ENCODE measurements around the gene DCP1B. TPM values are rescaled to one million over a fixed set of nuclear protein-coding genes. Genes with fewer than 3 reads are reported as not detected.

Gene DCP1B
- total RNA-seq, 1 donor from 2014 or later = 14.4 TPM

DNA sequence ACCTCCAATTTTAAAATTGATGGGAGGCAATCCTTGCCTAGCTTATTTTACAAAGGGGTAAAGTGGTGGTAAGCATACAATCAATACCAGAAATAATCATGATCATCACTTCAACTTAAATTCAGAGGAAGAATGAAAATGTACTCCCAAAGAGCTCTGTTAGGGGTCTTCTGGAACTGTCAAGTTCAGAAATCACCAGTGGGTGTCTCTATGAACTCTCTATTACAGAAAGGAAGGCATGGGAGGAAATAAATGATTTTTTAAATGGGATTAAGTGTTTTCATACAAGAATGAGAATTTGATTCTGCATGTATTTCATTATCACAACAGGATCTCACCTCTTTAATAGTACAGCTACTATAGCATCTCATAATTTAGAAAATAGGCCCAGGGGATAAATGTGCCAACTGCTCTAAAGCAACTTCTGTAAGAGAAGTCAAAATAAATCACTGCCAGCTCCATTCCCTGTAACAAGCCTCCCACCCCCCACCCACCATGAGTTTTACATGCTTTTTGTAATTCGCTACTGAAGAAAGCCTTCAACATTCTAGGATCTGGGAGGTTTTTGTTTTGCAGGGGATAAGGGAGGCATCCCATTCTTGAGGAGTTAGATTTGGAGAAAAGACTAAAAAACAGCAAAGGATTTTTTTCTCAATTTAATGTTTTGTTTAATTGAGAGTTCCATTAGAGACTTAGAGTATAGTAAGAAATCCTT is 9.7 kb downstream of the DCP1B start:
- TF ChIP-seq, protein P1, sequence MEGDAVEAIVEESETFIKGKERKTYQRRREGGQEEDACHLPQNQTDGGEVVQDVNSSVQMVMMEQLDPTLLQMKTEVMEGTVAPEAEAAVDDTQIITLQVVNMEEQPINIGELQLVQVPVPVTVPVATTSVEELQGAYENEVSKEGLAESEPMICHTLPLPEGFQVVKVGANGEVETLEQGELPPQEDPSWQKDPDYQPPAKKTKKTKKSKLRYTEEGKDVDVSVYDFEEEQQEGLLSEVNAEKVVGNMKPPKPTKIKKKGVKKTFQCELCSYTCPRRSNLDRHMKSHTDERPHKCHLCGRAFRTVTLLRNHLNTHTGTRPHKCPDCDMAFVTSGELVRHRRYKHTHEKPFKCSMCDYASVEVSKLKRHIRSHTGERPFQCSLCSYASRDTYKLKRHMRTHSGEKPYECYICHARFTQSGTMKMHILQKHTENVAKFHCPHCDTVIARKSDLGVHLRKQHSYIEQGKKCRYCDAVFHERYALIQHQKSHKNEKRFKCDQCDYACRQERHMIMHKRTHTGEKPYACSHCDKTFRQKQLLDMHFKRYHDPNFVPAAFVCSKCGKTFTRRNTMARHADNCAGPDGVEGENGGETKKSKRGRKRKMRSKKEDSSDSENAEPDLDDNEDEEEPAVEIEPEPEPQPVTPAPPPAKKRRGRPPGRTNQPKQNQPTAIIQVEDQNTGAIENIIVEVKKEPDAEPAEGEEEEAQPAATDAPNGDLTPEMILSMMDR (IDR thresholded peaks at IDR 0.05) = no peak
- H3K27ac Mint-ChIP-seq (ENCODE audit: unreplicated experiment) = no peak overlapping the region
- H3K9me3 Mint-ChIP-seq (ENCODE audit: unreplicated experiment) = no peaks in the 10 kb centered on the region
- no peak for DNase-seq (ENCODE audit: extremely low spot score, unreplicated experiment)
- no peaks in the 10 kb centered on the region for H3K27me3 Mint-ChIP-seq (ENCODE audit: unreplicated experiment)
- H3K4me3 Mint-ChIP-seq (ENCODE audit: unreplicated experiment) = no peak overlapping the region
- H3K36me3 Mint-ChIP-seq (ENCODE audit: unreplicated experiment) = peaks cover 38% of the 10 kb centered on the region
- peaks cover 11% of the 10 kb centered on the region for H3K4me1 Mint-ChIP-seq (ENCODE audit: unreplicated experiment)

DNA sequence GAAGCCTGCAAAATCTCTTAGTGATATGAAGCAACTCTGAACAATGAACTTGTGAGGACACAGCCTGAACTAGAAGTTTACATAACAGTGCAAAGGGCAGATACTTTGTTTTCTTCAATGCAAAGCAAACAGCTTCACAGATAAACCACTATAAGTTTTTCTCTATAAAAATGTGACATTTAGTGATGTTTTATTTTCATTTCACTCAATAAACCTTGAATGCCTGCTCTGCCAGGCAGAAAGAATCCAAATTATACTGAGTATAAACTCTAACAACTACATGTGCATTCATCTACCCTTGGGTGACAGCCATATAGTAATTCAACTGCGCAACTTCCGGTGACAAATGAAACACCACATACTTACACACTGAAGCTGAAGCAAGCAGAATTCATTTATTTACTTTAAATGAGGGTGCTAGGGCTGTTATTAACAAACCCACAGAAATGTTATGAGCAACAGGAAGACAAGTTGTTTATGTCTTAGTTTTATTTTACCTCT is 10.3 kb downstream of the DCP1B start:
- Mint-ChIP-seq H3K27me3 (ENCODE audit: unreplicated experiment) (no peaks in the 10 kb centered on the region), H3K27ac (ENCODE audit: unreplicated experiment) (no peak overlapping the region), H3K4me3 (ENCODE audit: unreplicated experiment) (no peak overlapping the region), H3K36me3 (ENCODE audit: unreplicated experiment) (peaks cover 41% of the 10 kb centered on the region), H3K9me3 (ENCODE audit: unreplicated experiment) (no peaks in the 10 kb centered on the region), H3K4me1 (ENCODE audit: unreplicated experiment) (peaks cover 11% of the 10 kb centered on the region)
- TF ChIP-seq, protein P1 (IDR thresholded peaks at IDR 0.05) = no peak
- DNase-seq (ENCODE audit: extremely low spot score, unreplicated experiment) = no peak

DNA sequence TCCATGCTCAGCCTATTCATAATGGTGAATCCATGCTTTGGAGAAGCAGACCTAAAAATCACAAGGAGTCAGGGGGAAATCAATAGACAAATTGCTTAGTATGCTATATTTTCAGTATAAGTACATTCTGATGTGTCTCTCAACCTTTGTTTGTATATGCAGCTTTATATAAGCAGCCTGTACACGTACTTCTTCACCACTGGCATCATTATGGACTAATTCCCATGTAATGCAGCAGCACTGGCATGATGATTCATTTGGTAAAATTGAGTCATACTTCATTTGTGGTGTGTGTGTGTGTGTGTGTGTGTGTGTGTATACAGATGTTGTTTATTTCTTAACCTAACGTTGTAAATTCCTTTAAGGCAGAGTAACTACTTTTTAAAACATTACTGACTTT is 10.9 kb downstream of the DCP1B start:
- peaks cover 11% of the 10 kb centered on the region for H3K4me1 Mint-ChIP-seq (ENCODE audit: unreplicated experiment)
- peaks cover 4% of the 10 kb centered on the region for H3K9me3 Mint-ChIP-seq (ENCODE audit: unreplicated experiment)
- no peak overlapping the region for H3K27ac Mint-ChIP-seq (ENCODE audit: unreplicated experiment)
- H3K36me3 Mint-ChIP-seq (ENCODE audit: unreplicated experiment) = peaks cover 47% of the 10 kb centered on the region
- H3K4me3 Mint-ChIP-seq (ENCODE audit: unreplicated experiment) = no peak overlapping the region
- DNase-seq (ENCODE audit: extremely low spot score, unreplicated experiment) = no peak
- H3K27me3 Mint-ChIP-seq (ENCODE audit: unreplicated experiment) = no peaks in the 10 kb centered on the region
- TF ChIP-seq, protein P1 (IDR thresholded peaks at IDR 0.05) = no peak

DNA sequence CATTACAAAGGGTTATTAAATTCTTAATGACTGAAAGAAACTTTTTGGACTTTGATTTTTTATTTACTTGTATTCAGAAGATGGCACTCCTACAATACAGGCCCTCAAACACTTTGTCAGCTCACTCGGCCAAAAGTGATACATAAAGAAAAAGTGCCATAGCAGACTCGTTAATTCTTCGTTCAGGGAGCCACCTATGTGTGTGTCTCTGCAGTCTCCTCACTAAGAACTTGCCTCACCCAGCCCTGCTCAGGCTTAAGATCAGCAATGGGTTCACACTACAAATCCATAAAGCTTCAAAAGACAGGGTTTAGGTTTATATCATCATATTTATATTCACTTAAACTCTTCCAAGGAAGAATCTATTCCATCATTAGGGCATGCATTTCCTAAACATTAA is 11.5 kb downstream of the DCP1B start:
- Mint-ChIP-seq H3K4me1 (ENCODE audit: unreplicated experiment) (peaks cover 11% of the 10 kb centered on the region), H3K27me3 (ENCODE audit: unreplicated experiment) (no peaks in the 10 kb centered on the region), H3K4me3 (ENCODE audit: unreplicated experiment) (no peak overlapping the region), H3K36me3 (ENCODE audit: unreplicated experiment) (peaks cover 52% of the 10 kb centered on the region), H3K9me3 (ENCODE audit: unreplicated experiment) (peaks cover 10% of the 10 kb centered on the region), H3K27ac (ENCODE audit: unreplicated experiment) (no peak overlapping the region)
- TF ChIP-seq, protein P1 (IDR thresholded peaks at IDR 0.05) = no peak
- no peak for DNase-seq (ENCODE audit: extremely low spot score, unreplicated experiment)

DNA sequence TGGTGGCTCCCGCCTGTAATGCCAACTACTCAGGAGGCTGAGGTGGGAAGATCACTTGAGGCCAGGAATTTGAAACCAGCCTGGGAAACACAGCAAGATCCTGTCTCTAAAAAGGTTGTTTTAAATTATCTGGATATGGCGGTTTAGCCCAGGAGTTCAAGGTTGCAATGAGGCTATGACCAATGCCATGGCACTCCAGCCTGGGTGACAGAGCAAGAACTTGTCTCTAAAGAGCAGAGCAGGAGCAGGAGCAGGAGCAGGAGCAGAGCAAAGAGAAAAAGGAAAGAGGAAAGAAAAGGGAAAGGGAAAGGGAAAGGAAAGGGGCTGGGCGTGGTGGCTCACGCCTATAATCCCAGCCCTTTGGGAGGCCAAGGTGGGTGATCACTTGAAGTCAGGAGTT is 15.1 kb downstream of the DCP1B start:
- peaks cover 5% of the 10 kb centered on the region for H3K4me1 Mint-ChIP-seq (ENCODE audit: unreplicated experiment)
- no peaks in the 10 kb centered on the region for H3K27me3 Mint-ChIP-seq (ENCODE audit: unreplicated experiment)
- peaks cover 67% of the 10 kb centered on the region for H3K36me3 Mint-ChIP-seq (ENCODE audit: unreplicated experiment)
- H3K27ac Mint-ChIP-seq (ENCODE audit: unreplicated experiment) = no peak overlapping the region
- peaks cover 40% of the 10 kb centered on the region for H3K9me3 Mint-ChIP-seq (ENCODE audit: unreplicated experiment)
- DNase-seq (ENCODE audit: extremely low spot score, unreplicated experiment) = no peak
- TF ChIP-seq, protein P1 (IDR thresholded peaks at IDR 0.05) = no peak
- no peak overlapping the region for H3K4me3 Mint-ChIP-seq (ENCODE audit: unreplicated experiment)

Data from osteocyte (in vitro differentiated cells).